Esophagus muscularis mucosa (tissue), 3 donors: ENCODE data around the gene CAMTA1.

Experiments
- CTCF ChIP-seq, 3 experiments: fragments of 200-600 bp in 2 of 3; fragments of 450-650 bp in 1 of 3; sonication (generic) in 2 of 3; IDR thresholded peaks; one replicate each; pipeline ENCODE4 v1.5.1; 2017 to 2019; ENCODE audit warnings: antibody characterized with exemption in 3 of 3, mild to moderate bottlenecking in 2 of 3, moderate library complexity in 1 of 3
- POLR2A ChIP-seq: fragments of 450-650 bp; IDR thresholded peaks from one replicate; pipeline ENCODE4 v1.6.1; 2017; ENCODE audit warnings: antibody characterized with exemption, moderate library complexity, mild to moderate bottlenecking, low read depth
- POLR2AphosphoS5 ChIP-seq, 2 donors: sonication (generic); formaldehyde crosslinking; IDR thresholded peaks; one replicate each; pipeline ENCODE4 v1.6.1; 2017; ENCODE audit warnings: antibody characterized with exemption in 2 of 2

- TF ChIP-seq CTCF (IDR thresholded peaks at IDR 0.05) (no peak), POLR2AphosphoS5 (IDR thresholded peaks at IDR 0.05) (no peak), POLR2A (no peak)
These were observed 175.6 kb downstream of the CAMTA1 start for GRCh38 chr1:6960860-6961259.
